Activated B cell treated with CpG ODN at 0.5 μM for 24 hours (primary cell): ENCODE measurements around the gene DPT. TPM values are rescaled to one million over a fixed set of nuclear protein-coding genes. Genes with fewer than 3 reads are reported as not detected.

ENCODE experiments used
- ATAC-seq: fragments of 200-7000 bp; cut with Tn5 transposase; one replicate; pipeline ENCODE4 v1.10.0; 2021; ENCODE audit warnings: low read depth, mild to moderate bottlenecking, moderate library complexity
- CTCF ChIA-PET: fragments of 350-600 bp; sonication (Branson Sonifier 250); formaldehyde crosslinking; loops from one replicate; lab custom pipeline; 2021; ENCODE audit warnings: antibody characterized with exemption; lab: Charles Lee
- POLR2A ChIA-PET: fragments of 350-600 bp; sonication (Branson Sonifier 250); formaldehyde crosslinking; loops from one replicate; lab custom pipeline; 2021; ENCODE audit warnings: antibody characterized with exemption; lab: Charles Lee
- DNase-seq: peaks from one replicate; pipeline ENCODE4 v3.0.0; 2022
- H3K27ac Mint-ChIP-seq: one replicate; pipeline ENCODE4 v1.8.0; 2020; ENCODE audit warnings: mixed read lengths
- H3K27me3 Mint-ChIP-seq: one replicate; pipeline ENCODE4 v1.8.0; 2021; ENCODE audit warnings: mixed read lengths
- H3K36me3 Mint-ChIP-seq: one replicate; pipeline ENCODE4 v1.8.0; 2021; ENCODE audit warnings: low read depth, mixed read lengths
- H3K4me1 Mint-ChIP-seq: one replicate; pipeline ENCODE4 v1.8.0; 2021; ENCODE audit warnings: mixed read lengths
- H3K4me3 Mint-ChIP-seq: one replicate; pipeline ENCODE4 v1.8.0; 2020; ENCODE audit warnings: mild to moderate bottlenecking, mixed read lengths
- H3K9me3 Mint-ChIP-seq: one replicate; pipeline ENCODE4 v1.8.0; 2020; ENCODE audit warnings: mixed read lengths
- intact Hi-C: fragments of 100-400 bp; cut with micrococcal nuclease; formaldehyde crosslinking; loops from one replicate; pipeline ENCODE4 v1.15.1; 2024
- total RNA-seq: library from RNA; stranded (reverse); gene quantifications from 2 replicates; pipeline ENCODE4 v1.2.3, GENCODE V29; 2022
- TF ChIP-seq, protein P1 (sequence below): fragments of 200-600 bp; IDR thresholded peaks from one replicate; pipeline ENCODE4 v1.8.0; 2022; ENCODE audit warnings: antibody characterized with exemption, mild to moderate bottlenecking

Gene DPT
- total RNA-seq, 1 donor from 2014 or later, result not detected

DNA sequence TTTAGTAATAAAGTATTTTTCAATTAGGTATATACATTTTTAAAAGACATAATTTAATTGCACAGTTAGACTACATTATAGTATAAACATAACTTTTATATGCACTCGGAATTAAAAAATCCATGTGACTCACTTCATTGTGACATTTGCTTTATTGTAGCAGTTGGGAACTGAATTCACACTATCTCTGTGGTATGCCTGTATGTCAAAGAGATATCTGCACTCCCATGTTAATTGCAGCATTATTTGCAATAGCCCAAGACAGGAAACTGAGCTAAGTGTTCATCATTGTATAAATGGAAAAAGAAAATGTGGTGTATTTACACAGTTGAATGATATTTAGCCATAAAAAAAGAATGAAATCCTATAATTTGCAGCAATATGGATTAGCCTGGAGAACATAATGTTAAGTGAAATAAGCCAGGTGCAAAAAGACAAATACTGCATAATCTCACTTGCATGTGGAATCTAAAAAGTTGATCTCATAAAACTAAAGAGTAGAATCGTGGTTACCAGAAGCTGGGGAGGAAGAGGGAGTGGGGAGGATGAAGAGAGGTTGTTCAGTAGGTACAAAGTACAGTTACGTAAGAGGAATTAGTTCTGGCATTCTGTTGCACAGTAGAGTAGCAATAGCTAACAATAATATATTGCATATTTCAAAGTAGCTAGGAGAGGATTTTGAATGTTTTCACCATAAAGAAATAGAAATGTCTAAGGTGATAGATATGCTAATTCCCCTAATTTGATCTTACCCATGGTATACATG, 64.8 kb downstream of the DPT start:
- Mint-ChIP-seq H3K36me3 (no peaks in the 10 kb centered on the region), H3K27me3 (peaks cover 6% of the 10 kb centered on the region), H3K4me3 (no peak overlapping the region), H3K4me1 (no peaks in the 10 kb centered on the region), H3K27ac (no peak overlapping the region), H3K9me3 (no peaks in the 10 kb centered on the region)
- ATAC-seq, result no peak
- ChIA-PET CTCF (no interaction called here), POLR2A (no interaction called here)
- DNase-seq, result no peak
- TF ChIP-seq, protein P1, sequence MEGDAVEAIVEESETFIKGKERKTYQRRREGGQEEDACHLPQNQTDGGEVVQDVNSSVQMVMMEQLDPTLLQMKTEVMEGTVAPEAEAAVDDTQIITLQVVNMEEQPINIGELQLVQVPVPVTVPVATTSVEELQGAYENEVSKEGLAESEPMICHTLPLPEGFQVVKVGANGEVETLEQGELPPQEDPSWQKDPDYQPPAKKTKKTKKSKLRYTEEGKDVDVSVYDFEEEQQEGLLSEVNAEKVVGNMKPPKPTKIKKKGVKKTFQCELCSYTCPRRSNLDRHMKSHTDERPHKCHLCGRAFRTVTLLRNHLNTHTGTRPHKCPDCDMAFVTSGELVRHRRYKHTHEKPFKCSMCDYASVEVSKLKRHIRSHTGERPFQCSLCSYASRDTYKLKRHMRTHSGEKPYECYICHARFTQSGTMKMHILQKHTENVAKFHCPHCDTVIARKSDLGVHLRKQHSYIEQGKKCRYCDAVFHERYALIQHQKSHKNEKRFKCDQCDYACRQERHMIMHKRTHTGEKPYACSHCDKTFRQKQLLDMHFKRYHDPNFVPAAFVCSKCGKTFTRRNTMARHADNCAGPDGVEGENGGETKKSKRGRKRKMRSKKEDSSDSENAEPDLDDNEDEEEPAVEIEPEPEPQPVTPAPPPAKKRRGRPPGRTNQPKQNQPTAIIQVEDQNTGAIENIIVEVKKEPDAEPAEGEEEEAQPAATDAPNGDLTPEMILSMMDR, result no peak
- intact Hi-C loops, result no loop called here

DNA sequence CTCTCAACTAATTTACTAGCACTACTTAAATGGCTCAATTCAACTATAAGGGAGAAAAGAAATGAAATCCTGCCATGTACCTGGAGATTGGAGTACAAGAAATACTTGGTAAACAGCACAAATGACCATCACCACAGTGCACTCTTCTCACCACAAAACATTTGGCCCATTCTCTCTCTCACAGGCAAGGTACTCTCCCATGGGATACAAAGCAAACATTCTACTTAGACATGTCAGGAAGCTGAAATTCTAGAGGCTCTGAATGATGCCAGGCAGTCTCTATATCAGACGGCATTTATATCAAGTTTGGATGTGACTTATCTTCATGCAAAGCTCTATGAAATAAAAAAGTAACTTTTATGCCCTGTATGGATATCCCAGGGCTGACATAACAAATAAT, 72.5 kb downstream of the DPT start:
- H3K27ac Mint-ChIP-seq, result no peak overlapping the region
- H3K4me1 Mint-ChIP-seq, result no peaks in the 10 kb centered on the region
- no peaks in the 10 kb centered on the region for H3K36me3 Mint-ChIP-seq
- H3K4me3 Mint-ChIP-seq, result no peak overlapping the region
- ChIA-PET CTCF (no interaction called here), POLR2A (no interaction called here)
- DNase-seq (no peak), ATAC-seq (no peak)
- intact Hi-C loops, result no loop called here
- no peaks in the 10 kb centered on the region for H3K9me3 Mint-ChIP-seq
- no peaks in the 10 kb centered on the region for H3K27me3 Mint-ChIP-seq
- TF ChIP-seq, protein P1, result no peak

DNA sequence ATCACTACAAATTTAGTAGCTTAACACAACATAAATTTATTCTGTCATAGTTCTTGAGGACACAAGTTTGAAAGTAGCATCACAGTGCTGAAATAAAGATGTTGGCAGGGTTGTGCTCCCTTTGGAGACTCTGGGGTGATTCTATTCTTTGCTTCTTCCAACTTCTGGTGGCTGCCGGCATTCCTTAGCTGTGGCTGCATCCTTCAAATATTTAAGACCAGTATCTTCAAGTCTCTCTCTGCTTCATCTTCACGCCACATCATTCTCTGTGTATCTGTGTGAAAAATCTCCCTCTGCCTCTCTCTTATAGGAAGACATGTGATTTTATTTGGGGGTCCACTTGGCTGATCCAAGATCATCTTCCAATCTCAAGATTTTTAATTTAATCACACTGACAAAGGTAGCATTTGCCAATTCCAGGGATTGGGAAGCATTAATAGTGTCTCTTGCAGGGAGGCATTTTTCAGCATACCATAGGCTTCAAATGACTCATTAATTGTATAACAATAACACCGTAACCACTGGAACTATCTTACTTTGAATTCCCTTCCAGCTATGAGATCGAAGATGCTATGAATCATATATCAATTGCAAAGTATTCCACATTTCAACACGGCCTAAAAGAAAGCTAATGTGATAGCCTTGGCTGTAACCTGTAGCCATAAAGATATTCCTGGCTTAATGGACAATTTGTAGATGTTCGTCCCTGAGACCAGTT, 74.6 kb downstream of the DPT start:
- ChIA-PET POLR2A (no interaction called here), CTCF (no interaction called here)
- H3K27me3 Mint-ChIP-seq, result peaks cover 2% of the 10 kb centered on the region
- TF ChIP-seq, protein P1, result no peak
- no peaks in the 10 kb centered on the region for H3K36me3 Mint-ChIP-seq
- H3K4me3 Mint-ChIP-seq, result no peak overlapping the region
- intact Hi-C loops, result no loop called here
- ATAC-seq (no peak), DNase-seq (no peak)
- no peaks in the 10 kb centered on the region for H3K4me1 Mint-ChIP-seq
- H3K9me3 Mint-ChIP-seq, result no peaks in the 10 kb centered on the region
- no peak overlapping the region for H3K27ac Mint-ChIP-seq

DNA sequence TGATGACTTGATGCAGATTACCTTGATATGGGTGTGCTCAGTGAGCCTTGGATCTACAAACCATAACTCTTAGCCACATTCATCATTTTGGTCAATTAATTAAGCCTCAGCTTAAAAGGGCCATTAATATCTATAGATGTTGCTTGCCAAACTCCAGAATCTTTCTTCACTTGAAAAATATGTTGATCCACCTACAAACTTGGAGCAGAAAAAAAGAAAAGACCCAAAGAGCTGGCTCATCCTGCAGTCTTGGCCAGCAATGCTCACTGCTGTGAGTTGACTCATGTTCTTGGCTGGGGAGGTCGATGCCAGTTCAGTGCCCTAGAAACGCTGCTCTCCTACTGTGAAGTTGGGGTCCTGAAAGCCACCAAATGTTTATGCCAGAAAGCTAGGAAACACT, 75.4 kb downstream of the DPT start:
- TF ChIP-seq, protein P1, result no peak
- POLR2A ChIA-PET, result no interaction called here
- DNase-seq (no peak), ATAC-seq (no peak)
- Mint-ChIP-seq H3K9me3 (no peaks in the 10 kb centered on the region), H3K27ac (no peak overlapping the region), H3K4me3 (no peak overlapping the region), H3K36me3 (no peaks in the 10 kb centered on the region), H3K4me1 (no peaks in the 10 kb centered on the region), H3K27me3 (peaks cover 2% of the 10 kb centered on the region)
- CTCF ChIA-PET, result no interaction called here
- intact Hi-C loops, result no loop called here

DNA sequence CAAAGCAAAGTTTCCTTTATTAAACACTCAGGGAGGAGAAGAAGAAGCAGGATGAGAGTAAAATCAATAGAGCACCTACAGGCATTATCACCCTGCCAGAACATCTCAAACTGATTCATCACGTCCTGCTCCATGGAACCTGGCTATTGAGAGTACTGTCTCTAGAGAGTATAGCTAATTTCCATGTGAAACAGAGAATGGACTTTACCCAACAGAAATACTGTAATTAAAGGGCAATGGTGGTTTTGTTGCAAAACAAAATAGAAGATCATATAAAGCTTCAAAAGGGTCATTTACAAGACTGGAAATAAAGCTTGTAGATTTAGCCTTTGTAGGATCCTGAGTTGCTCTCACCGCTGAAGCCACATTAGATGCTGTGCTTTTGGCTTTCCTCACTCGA, 83.3 kb downstream of the DPT start:
- intact Hi-C loops, result no loop called here
- no peaks in the 10 kb centered on the region for H3K9me3 Mint-ChIP-seq
- ChIA-PET CTCF (no interaction called here), POLR2A (no interaction called here)
- peaks cover 4% of the 10 kb centered on the region for H3K27me3 Mint-ChIP-seq
- no peak overlapping the region for H3K27ac Mint-ChIP-seq
- H3K36me3 Mint-ChIP-seq, result no peaks in the 10 kb centered on the region
- H3K4me3 Mint-ChIP-seq, result no peak overlapping the region
- no peak for ATAC-seq
- TF ChIP-seq, protein P1, result no peak
- no peaks in the 10 kb centered on the region for H3K4me1 Mint-ChIP-seq
- no peak for DNase-seq
